Epidermal melanocyte (primary cell): ENCODE measurements around the gene EXOC3.
"Not testable (repeated sequence)": the region's sequence is repeated elsewhere in the genome, so short reads cannot be mapped to it uniquely, and the experiment has no call there.

Experiments
- DNase-seq: peaks from one replicate; pipeline ENCODE4 v3.0.0; 2011; ENCODE audit warnings: low spot score; ENCODE audit not compliant: insufficient read length

The EXOC3 gene

DNA sequence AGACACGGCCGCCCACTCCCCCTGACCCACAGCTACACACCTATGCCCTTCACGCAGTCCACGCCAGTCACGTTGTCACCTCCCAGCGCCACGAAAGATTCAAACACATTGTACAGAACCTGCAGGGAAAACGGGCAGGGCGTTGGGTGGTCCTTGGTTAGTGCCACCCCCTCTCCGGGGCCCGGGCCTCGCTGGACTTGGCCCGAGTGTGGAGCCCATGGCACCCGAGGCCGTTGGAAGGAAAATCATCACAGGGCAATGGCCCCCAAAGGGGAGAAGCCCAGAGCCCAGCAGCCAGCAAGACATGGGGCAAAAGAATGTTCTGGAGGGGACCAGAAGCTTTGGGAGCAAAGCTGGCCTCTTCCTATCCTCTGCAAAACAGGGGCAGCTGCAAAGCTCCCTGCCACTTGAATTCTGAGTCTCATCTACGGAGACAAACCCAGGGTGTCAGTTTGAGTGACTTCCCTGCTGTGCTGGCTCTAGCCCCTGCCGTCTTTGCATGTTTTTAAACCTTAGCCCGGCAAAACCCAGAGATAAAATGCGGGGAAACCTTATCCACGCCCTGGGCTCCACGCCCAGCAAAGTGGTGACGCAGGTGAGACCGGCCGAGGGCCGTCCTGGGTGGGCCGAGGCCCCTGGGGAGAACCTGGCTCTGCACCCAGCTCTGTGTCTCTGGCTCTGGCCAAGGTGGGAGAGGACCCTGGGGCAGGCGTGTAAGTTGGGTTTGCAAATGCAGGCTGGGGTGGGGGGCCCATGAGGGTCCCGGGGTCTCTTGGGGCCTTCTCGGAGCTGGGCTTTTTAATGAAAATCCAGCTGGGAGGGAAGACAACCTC lies 42.4 kb downstream of the EXOC3 start:
- DNase-seq: no peak

DNA sequence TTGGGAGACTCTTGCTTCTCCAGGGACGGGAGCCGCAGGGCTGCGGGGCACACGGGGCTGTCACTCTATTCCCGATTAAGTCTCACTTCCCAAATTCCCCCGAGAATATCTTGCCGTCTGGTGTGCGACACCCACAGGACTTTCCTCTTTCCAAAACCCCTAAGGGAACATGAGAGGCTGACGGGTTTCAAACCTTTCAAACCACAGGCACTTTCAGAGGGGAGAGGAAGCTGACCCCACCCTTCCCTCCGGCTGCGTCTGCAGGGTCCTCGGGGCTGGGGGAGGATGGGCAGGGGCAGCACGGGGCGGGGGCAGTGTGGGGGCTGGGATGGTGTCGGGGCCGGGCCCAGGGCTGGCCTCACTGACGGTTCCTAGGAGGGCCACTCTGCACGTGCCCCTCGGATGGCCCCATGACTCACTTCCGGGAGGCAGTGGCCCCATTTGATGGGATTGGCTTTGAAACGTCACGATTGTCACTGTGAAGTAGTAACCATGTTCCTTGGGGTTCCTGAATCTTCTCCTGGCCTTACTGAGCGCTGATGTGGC lies 43.0 kb downstream of the EXOC3 start:
- DNase-seq: no peak

DNA sequence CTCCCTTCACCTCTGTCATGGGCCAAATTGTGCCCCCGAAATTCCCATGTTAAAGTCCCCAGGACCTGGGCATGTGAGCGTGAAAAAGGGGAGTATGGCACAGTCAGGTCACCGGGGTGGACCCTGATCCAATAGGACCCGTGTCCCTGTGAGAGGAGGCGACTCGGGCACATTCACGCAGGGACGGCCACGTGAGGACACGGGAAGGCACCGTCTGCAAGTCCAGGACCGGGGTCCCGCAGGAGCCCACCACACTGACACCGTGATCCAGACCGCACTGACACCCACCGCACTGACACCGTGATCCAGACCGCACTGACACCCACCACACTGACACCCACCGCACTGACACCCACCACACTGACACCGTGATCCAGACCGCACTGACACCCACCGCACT lies 43.6 kb downstream of the EXOC3 start:
- not testable (repeated sequence) for DNase-seq

DNA sequence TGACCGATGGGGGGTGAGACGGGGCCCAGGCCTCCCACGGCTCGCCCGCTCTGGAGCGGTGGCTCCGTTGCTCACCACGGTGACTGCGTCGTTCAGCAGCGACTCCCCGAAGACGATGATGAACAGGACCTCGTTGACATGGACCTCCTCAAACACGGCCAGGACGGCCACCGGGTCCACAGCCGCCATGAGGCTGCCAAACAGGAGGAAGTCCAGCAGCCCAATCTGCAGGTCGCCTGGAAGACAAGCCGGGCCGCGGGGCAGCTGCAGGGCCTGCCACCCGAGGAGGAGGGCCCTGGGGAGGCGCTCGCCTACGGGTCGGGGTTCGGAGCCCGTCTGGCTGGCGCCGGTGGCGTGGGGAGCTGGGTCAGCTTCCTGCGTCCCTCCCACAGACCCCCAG lies 45.3 kb downstream of the EXOC3 start:
- no peak for DNase-seq

DNA sequence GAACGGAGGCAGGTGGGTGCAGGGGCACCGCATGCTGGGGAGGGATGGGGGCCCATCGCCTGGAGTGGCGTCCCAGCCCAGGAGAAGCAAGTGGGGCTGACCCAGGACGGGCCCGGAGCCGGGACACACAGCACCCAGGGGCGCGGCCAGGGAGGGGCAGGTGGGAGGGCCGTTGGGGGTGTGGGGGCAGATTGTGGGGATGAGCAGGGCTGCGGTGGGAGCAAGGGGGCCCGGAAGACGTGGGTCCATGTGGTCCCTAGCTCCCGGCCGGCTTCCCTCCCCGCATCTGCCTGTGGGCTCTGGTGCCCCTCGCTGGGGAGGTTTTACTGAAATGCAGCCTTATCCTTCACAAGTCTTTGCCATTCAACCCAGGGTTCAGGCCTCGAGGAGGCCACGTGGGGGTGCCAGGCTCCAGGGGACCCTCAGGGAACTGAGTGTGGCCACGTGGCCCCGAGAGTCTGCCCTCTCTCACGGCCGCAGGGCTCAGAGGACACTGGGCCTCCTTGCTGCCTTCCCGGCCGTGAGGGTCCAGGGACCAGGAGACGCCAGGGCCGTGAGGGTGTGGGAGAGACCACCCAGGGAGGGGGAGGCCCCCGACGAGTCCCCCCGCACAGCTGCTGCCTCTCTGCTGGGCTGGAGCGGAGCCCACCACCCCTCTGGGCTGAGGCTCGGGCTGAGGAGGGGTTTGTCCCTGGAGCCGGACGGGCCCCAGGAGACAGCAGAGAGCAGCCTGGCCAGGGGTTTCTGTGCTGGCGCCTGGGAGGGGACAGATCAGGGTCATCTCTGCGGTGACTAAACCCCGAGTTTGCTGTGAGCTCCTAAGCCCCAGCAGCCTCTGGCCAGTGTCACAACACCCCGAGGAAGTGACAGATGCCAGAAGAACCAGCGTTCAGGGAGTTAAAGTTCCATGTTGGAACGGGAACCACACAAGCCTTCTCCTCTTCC lies 46.0 kb downstream of the EXOC3 start:
- no peak for DNase-seq

DNA sequence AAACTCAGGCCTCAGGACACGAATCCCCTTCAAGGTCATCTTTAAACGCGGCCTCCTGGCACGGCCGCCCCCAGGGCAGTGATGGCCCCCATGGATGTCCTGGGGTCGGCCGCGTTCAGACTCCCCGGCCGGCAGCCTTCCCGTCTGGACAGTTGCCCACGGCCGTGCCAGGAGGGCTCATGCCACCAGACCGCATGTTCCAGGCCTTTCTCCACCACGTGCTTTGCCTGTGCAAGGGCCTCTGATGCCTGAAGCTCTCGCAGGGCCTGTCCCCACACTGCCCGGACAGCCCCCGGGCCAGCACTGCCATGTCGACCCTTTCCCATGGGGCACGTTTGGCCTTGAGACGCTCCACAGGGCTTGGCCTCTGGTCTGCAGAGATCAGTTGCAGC lies 46.7 kb downstream of the EXOC3 start:
- DNase-seq: no peak

DNA sequence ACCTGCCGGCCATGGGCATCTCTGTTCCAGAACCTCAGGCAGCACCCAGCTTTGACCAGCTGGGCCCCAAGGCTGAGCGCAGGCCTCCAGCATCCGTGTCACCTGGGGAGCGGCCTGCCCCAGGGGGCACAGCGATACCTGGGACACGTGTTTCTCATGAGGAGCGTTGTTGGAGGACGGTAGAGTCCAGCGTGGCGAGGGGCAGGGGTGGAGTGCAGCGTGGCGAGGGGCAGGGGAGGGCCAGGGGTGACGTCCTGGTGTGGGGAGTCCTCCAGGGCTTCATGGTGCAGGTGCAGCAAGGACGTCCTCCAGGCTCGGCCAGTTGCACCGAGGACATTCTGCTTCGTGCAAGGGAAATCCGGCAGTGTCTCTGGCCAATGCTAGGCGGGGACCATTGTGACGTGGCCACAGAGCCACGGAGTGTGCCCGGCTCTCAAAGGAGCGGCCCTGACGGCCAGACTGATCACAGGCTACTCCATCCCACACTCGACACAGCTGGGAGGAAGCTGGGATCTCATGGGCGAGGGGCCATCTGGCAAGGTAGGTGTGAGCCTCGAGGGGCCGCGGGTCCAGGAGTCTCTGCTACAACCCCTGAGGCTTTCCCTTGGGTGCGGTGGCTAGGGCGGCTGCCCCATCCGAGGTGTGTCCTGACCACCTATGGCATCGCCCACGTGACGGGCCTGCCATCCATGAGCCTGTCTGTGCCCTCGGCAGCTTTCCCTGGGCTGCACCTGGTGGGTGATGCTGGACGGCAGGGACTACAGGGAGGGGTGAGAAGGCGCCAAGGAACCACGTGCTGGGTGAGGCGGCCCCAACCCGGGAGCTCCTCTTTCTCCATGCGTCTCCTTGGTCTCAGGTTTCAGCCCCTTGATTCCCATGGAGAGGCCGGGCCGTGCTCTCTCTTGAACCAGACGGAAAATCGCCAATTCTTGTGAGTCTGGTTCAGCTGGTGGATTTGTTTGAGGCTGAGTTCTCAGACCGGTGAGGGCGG lies 47.4 kb downstream of the EXOC3 start:
- DNase-seq: no peak

DNA sequence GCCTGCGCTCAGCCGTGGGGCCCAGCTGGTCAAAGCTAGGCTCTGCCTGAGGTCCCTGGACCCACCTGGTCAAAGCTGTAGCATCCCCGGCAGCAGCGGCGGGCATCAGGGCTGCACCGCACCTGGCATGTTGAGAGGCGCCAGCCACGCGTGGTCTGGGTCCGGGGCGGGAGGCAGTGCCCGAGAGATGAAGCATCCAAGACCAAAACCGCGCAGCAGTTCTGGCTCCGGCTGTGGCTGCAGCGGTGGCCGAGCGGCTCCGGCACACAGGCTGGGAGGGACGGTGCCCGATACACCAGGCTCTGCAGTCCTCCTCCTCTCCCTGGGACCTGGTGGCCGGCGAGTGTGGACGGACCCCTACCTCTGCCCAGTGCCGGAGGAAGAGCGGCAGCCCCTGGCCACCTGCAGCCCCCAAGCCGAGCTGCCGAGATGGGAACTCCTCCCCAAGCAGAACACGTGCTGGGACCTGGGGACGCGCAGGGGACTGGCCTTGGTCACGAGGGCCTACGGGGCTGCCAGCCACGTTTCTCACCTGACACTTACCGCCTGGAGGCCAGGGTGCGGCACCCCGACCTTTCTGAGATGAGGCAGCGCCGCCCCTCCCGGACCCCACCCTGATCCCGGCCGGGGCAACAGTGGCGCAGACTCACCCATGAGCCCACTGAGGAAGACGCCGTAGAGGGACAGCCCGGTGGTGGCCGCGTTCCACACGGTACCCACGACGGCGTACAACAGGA lies 48.3 kb downstream of the EXOC3 start:
- no peak for DNase-seq

DNA sequence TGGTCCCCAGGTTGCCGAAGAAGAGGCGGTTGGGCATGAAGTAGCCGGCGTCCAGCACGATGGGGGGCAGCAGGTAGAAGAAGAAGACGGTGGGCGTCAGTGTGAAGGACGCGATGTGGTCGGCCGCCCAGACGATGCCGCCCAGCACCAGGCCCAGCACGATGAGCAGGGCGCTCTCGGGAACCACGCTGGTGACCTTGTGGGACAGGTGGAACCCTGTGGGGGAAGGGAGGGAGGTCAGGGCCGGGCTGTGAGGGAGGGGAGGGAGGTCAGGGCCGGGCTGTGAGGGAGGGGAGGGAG lies 48.8 kb downstream of the EXOC3 start:
- DNase-seq: no peak

DNA sequence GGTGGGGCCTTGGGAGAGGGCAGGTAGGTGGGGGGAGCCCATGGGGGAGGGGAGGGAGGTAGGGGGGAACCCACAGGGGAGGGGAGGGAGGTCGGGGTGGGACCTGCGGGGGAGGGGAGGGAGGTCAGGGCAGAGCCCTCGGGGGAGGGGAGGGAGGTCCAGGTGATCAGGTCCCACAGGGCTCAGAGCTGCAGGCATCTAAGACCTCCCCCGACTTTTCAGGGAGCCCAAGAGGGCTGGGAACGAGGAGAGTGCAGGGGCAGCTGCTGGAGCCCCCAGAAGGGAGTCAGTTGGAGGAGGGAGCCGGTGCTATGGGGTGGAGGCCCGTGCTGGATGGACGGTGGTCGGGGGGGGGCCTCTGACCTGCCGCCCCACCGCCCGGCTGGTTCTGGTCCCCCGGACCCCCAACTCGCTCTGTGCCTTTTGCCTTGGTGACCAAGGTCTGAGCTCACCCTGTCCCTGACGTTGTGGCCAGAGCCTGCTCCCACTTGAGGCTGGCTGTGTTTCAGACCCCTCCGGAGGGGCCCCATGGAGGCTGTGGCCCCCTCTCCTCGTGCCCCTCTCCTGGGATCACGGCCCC lies 49.4 kb downstream of the EXOC3 start:
- DNase-seq: no peak

DNA sequence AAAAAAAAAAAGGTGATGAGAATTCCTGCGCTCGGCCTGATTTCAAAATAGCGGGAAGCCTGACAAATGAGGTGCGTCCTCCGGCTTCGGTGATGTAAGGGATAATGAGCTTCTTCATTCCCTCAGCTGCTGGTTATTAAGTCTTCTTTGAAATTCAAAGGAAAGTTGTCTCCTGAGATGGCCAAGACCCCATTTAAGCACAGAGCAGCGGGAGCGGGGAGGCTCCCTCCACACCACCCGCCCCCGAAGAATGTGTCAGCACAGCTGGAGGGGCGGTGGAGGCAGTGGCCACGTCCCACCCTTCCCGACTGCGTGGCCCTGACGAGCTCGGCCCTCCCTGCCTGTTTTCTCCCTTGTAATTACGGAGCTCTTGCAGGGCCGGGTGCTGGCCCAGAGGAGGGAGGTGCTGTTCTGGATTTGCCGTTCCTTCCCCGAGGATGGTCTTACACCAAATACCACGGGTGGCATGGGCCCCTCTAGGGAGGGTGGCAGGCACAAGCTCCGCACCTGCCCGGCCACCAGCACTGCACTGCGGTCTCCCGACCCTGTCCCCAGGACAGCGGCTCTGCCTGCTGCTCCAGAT lies 50.2 kb downstream of the EXOC3 start:
- DNase-seq: no peak

DNA sequence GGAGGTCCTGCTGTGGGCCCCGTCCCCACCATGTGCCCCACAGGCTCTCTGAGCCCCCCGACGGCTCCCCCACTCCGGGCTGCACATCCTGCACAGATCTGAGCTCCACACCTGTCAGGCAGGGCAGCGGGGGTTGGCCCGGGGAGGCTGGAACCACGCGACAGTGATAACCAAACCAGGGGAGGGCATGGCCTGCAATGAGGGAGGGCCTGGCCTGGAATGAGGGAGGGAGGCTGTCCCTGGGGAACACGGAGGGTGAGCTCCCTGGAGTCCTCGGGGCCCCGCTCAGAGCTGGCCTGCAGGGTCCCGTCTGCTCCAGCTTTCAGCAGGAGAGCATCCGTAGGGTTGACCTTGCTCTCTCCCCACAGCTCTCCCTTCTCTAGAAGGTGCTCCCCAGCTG lies 50.8 kb downstream of the EXOC3 start:
- no peak for DNase-seq

DNA sequence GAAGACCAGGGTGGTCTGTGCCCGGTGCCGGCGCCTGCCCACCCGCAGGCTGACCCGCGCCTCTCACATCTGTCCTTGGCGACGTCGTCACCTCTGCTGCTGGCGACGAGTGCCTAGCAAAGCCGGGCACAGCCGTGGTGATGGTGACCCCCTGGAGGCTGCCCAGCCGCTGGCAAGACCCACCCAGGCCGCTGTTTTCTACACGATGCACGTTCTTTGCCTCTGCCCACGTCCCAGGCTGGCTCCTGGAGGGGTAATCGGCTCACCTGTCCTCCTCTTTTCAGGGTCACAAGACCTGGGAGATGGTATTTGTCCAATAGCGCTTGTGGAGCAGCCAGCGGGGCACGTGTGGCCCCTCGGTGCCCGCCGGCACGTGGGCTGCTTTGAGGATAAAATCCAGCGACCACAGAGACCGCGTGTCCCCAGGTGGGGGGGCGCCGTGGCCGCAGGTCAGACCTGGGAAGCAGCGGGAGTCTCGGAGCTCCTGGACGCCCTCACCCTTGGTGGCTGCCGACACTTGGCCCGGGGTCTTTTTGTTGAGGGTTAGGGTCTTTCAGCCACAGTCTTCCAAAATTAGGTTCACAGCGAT lies 51.8 kb downstream of the EXOC3 start:
- no peak for DNase-seq

DNA sequence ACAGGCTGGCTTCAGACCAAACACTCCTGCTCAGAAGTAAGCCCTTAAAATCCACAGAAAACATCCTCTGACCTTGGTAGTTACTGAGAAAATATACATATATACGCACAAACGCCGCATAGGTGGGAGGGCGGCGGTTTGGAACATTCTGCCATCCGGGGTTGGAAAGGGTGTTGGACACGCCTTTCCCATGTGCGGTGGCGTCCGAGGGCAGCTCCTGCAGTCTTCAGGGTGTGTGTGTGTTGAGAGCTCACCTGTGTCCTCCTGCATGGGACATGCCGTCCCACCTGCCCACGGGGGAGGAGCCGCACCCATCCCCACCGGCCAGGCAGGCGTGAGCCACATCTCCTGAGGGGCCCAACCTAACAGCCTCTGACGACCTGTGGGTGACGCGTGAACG lies 53.1 kb downstream of the EXOC3 start:
- DNase-seq: no peak

DNA sequence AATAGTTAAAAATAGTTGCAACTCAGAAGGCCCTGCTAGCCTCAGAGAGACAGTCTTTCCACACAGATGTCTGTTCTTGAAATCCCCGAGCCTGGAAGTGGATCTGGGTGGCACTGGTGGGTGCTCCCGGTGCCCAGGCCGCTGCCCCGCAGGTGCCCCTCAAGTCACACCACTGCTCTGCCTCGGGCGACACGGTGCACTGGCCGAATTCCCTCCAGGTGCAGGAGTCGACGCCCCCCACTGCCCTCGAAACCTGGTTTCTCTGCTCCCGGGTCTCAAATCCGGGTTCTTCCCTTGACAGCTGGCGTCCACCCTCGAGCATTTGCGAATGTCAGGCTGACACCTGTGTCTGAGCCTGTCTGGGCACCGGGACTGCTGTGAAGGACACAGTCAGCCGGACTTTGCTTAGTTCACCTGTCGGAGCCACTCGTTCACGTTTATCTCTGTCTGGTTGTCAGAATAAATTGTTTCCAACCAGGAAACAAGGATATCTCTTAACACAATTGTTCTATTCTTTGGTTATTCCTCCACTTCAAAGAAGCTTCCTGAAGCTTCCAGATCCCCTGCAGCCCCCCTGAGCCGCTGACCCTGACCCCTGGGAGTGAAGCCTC lies 54.2 kb downstream of the EXOC3 start:
- no peak for DNase-seq

DNA sequence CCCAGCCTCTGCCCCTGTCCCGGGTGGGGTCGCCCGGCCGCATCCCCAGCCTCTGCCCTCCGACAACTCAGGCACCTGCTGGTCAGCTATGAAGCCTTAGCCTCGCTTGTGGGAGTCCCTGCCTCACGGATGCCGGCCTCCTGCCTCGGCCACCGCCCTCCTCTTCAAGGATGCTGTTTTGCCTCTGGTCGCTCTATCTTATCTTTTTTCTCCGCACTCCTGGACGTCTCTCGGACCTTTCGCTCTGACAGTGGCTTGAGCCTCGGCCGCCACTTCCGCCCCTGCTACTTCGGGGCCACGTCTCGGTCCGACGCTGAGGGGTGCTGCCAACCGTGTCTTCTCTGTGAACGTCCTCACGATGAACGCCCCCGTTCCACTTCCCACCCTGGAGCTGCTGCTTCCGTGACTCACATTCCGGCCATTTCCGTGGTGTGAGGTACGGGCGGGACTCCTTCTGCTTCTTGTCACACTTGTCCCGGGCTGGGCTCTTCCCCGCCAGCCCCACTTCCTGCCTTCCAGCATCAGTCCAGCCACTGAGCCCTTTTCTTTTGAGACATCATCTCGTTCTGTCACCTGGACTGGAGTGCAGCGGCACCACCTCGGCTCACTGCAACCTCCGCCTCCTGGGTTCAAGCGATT lies 55.0 kb downstream of the EXOC3 start:
- no peak for DNase-seq

DNA sequence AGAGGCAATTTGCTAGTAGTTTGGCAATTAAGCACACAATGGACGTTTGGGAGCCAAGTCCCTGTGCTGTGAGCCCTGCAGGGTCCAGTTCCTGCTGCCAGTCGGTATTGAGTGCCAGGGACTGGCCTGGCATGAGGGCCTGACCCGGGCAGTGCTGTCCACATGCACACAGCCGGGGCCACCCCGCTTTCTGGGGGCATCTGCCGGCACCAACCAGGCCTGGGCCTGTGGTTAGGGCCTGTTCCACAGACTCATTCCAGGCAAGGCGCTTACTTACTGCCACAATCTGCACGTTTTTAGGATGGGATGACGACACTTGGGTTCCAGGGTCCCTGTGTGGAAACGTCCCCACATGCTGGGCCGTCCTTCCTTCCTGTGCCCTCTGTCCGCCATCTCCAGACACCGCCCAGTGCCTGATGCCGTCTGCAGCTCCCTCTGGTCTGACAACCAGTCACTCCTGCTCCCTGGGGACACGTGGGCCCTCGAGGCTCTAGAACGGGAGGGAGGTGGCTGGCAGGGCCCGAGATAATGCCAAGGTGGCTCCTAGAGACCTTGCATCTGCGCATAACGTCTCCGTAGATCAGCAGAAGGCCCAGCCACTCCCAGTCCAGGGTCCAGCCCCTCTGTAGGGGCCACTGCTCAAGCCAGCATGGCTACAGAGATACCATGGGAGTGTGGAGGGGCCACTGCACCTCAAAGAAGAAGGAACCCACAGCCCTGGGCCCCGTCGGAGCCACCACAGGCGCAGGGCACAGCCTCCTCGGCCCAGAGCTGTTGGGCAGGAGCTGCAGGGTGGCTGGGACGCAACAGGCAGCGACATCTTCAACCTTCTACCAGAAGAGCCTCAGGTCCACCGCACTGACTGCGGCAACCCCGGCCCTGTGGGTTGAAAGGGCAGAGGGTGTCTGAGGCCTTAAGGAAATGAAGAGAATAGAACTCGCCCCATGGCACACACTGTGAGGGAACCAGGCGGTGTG lies 56.5 kb downstream of the EXOC3 start:
- no peak for DNase-seq
